Upper lobe of right lung (tissue), 1 donor: ENCODE measurements around the gene ZDHHC14. TPM values are rescaled to one million over a fixed set of nuclear protein-coding genes. Genes with fewer than 3 reads are reported as not detected.

Experiments used
- ATAC-seq: fragments of 200-7000 bp; cut with Tn5 transposase; one replicate; pipeline ENCODE4 v1.9.1; 2020; ENCODE audit warnings: mild to moderate bottlenecking, moderate library complexity
- DNase-seq: peaks from one replicate; pipeline ENCODE4 v3.0.0-alpha.2; 2020
- H3K27ac ChIP-seq: fragments of 200-600 bp; one replicate; pipeline ENCODE4 v1.8.0; 2022
- H3K27me3 ChIP-seq: fragments of 200-600 bp; one replicate; pipeline ENCODE4 v1.8.0; 2022; ENCODE audit warnings: mild to moderate bottlenecking
- H3K36me3 ChIP-seq: fragments of 200-600 bp; one replicate; pipeline ENCODE4 v1.8.0; 2022
- H3K4me1 ChIP-seq: fragments of 200-600 bp; one replicate; pipeline ENCODE4 v1.8.0; 2022
- H3K4me3 ChIP-seq: fragments of 200-600 bp; one replicate; pipeline ENCODE4 v1.8.0; 2022; ENCODE audit warnings: mild to moderate bottlenecking
- H3K9me3 ChIP-seq: fragments of 200-600 bp; one replicate; pipeline ENCODE4 v1.8.0; 2022
- intact Hi-C: fragments of 100-400 bp; cut with DNase I; formaldehyde crosslinking; loops from one replicate; pipeline ENCODE4 v1.11.0; 2022
- total RNA-seq: library from RNA; stranded (reverse); fragmentation: NEBNext Ultra II Directional; extraction: Animal tissue kit (Norgen Biotek cat#: 25700); gene quantifications from one replicate; pipeline ENCODE4 v1.2.1, GENCODE V29; 2021
- TF ChIP-seq, protein P1 (sequence below): fragments of 200-600 bp; IDR thresholded peaks from one replicate; pipeline ENCODE4 v1.8.0; 2022; ENCODE audit warnings: antibody characterized with exemption
- donor health status: DM: no; HTN: yes; CAD: no; lungs with severe emphysema.

The ZDHHC14 gene
- total RNA-seq, 1 donor from 2014 or later, result 12.2 TPM

- Histone ChIP-seq H3K4me1 (no peaks in the 10 kb centered on the region), H3K27ac (no peak overlapping the region), H3K27me3 (no peaks in the 10 kb centered on the region), H3K36me3 (no peaks in the 10 kb centered on the region), H3K4me3 (no peak overlapping the region), H3K9me3 (no peaks in the 10 kb centered on the region)
- intact Hi-C loops, result no loop called here
- TF ChIP-seq, protein P1, sequence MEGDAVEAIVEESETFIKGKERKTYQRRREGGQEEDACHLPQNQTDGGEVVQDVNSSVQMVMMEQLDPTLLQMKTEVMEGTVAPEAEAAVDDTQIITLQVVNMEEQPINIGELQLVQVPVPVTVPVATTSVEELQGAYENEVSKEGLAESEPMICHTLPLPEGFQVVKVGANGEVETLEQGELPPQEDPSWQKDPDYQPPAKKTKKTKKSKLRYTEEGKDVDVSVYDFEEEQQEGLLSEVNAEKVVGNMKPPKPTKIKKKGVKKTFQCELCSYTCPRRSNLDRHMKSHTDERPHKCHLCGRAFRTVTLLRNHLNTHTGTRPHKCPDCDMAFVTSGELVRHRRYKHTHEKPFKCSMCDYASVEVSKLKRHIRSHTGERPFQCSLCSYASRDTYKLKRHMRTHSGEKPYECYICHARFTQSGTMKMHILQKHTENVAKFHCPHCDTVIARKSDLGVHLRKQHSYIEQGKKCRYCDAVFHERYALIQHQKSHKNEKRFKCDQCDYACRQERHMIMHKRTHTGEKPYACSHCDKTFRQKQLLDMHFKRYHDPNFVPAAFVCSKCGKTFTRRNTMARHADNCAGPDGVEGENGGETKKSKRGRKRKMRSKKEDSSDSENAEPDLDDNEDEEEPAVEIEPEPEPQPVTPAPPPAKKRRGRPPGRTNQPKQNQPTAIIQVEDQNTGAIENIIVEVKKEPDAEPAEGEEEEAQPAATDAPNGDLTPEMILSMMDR, result no peak
- ATAC-seq, result no peak
- no peak for DNase-seq
Measured at GRCh38 chr6:157454762-157455714, 74.0 kb downstream of the ZDHHC14 start.

- no peak for ATAC-seq
- no peak overlapping the region for H3K27ac ChIP-seq
- no peak for DNase-seq
- no peak overlapping the region for H3K4me3 ChIP-seq
- H3K9me3 ChIP-seq, result no peaks in the 10 kb centered on the region
- H3K4me1 ChIP-seq, result no peaks in the 10 kb centered on the region
- intact Hi-C loops, result no loop called here
- no peaks in the 10 kb centered on the region for H3K27me3 ChIP-seq
- TF ChIP-seq, protein P1, result no peak
- H3K36me3 ChIP-seq, result no peaks in the 10 kb centered on the region
Measured at GRCh38 chr6:157455731-157456523, 74.9 kb downstream of the ZDHHC14 start.

GRCh38 chr6:157456524-157456829 is 75.5 kb downstream of the ZDHHC14 start:
- Histone ChIP-seq H3K36me3 (no peaks in the 10 kb centered on the region), H3K9me3 (no peaks in the 10 kb centered on the region), H3K27ac (no peak overlapping the region), H3K4me3 (no peak overlapping the region), H3K4me1 (peaks cover 4% of the 10 kb centered on the region), H3K27me3 (no peaks in the 10 kb centered on the region)
- ATAC-seq, result no peak
- TF ChIP-seq, protein P1, result no peak
- DNase-seq, result no peak
- intact Hi-C loops, result no loop called here

DNA sequence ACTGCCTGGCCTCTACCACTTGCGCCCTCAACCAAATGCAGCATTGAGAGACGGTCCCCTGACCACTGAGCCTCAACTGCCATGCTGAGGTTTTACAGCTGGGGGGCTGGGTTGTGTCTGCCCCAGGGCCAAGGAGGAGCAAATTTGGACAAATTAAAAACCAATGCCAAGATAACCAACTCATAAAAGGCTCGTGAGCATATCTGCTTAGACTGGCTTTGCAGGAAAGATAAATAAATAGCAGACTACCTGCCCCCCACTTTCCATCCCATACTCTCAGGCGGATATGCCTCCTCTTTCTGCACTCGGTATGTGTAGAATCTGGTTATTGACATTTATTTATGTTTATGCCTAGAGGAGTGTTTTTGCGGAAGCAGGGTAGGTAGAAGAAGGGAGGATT is 76.8 kb downstream of the ZDHHC14 start:
- no peak for DNase-seq
- Histone ChIP-seq H3K27ac (no peak overlapping the region), H3K36me3 (no peaks in the 10 kb centered on the region), H3K27me3 (no peaks in the 10 kb centered on the region), H3K4me3 (no peak overlapping the region), H3K4me1 (peaks cover 13% of the 10 kb centered on the region), H3K9me3 (no peaks in the 10 kb centered on the region)
- TF ChIP-seq, protein P1, result no peak
- no peak for ATAC-seq
- intact Hi-C loops, result no loop called here

- intact Hi-C loops, result no loop called here
- H3K9me3 ChIP-seq, result no peaks in the 10 kb centered on the region
- no peak for ATAC-seq
Measured at GRCh38 chr6:157459327-157459726, 78.3 kb downstream of the ZDHHC14 start.

More at GRCh38 chr6:157459327-157459726, 78.3 kb downstream of the ZDHHC14 start:
- Histone ChIP-seq H3K4me1 (peaks cover 13% of the 10 kb centered on the region), H3K27ac (no peak overlapping the region), H3K4me3 (no peak overlapping the region), H3K27me3 (no peaks in the 10 kb centered on the region), H3K36me3 (no peaks in the 10 kb centered on the region)
- DNase-seq, result no peak
- TF ChIP-seq, protein P1, result no peak
